GM18909 (cell line): ENCODE measurements around the gene FAM111B.

ENCODE experiments used
- ATAC-seq: cut with Tn5 transposase; IDR thresholded peaks from one replicate; pipeline ENCODE4 v1.9.1; 2021; ENCODE audit warnings: mild to moderate bottlenecking; ENCODE audit not compliant: unreplicated experiment, poor library complexity

Gene FAM111B

GRCh38 chr11:59152312-59152951 lies 45.4 kb downstream of the FAM111B start:
- peak; percentile 86 for ATAC-seq

GRCh38 chr11:59154610-59155009 lies 47.6 kb downstream of the FAM111B start:
- no peak for ATAC-seq

GRCh38 chr11:59157433-59157832 lies 50.4 kb downstream of the FAM111B start:
- no peak for ATAC-seq

GRCh38 chr11:59158206-59159068 lies 51.4 kb downstream of the FAM111B start:
- ATAC-seq, result peak; percentile 93

GRCh38 chr11:59164028-59164427 lies 57.0 kb downstream of the FAM111B start:
- no peak for ATAC-seq

- peak; percentile 79 for ATAC-seq
These were observed 64.7 kb downstream of the FAM111B start, which contains the start of gene DTX4 for GRCh38 chr11:59171508-59172322. Gene DTX4, plus strand, starts transcription at chr11:59172132. Its CDS starts 464 bp downstream, at chr11:59172596.

- peak; percentile 29 for ATAC-seq
These were observed 65.5 kb downstream of the FAM111B start for GRCh38 chr11:59172345-59173079.

GRCh38 chr11:59173080-59173963 lies 66.3 kb downstream of the FAM111B start:
- ATAC-seq, result peak; percentile 4

- ATAC-seq, result no peak
These were observed 67.1 kb downstream of the FAM111B start for GRCh38 chr11:59173964-59174663.

- no peak for ATAC-seq
These were observed 67.6 kb downstream of the FAM111B start for GRCh38 chr11:59174664-59175033.

- no peak for ATAC-seq
These were observed 68.1 kb downstream of the FAM111B start for GRCh38 chr11:59175091-59175501.

GRCh38 chr11:59176330-59176729 lies 69.3 kb downstream of the FAM111B start:
- ATAC-seq, result no peak
